HCT116 (cell line): ENCODE results near the gene HOTAIR. TPM values are rescaled to one million over a fixed set of nuclear protein-coding genes. Genes with fewer than 3 reads are reported as not detected.
A peak's percentile ranks its signal among the peaks of the same experiment; 100 is the strongest.

ENCODE experiments used
- ATAC-seq: fragments of 200-7000 bp; cut with Tn5 transposase; 2 replicates; pipeline ENCODE4 v1.9.1; 2020; ENCODE audit warnings: mild to moderate bottlenecking, moderate library complexity
- BruUV-seq: library from RNA; stranded (reverse); fragments of 400-500 nt; replicated peaks from 2 replicates; lab custom pipeline; 2021; lab: Mats Ljungman, UMichigan
- CTCF ChIA-PET: fragments of 300-600 bp; sonication (Branson Sonifier 250); formaldehyde crosslinking; loops from one replicate; lab custom pipeline; 2021; ENCODE audit warnings: antibody characterized with exemption; lab: Charles Lee
- POLR2A ChIA-PET: fragments of 300-600, 350-600 bp; sonication (Branson Sonifier 250); formaldehyde crosslinking; loops from one replicate; lab custom pipeline; 2021; ENCODE audit warnings: antibody characterized with exemption; lab: Charles Lee
- RAD21 ChIA-PET, 2 experiments: fragments of 300-600 bp; sonication (Branson Sonifier 250); formaldehyde crosslinking; loops; one replicate each; lab custom pipeline; 2023; ENCODE audit warnings: low total read pairs in 2 of 2; ENCODE audit not compliant: uncharacterized antibody in 2 of 2, unreplicated experiment in 2 of 2, low non-redundant PET in 1 of 2; lab: Charles Lee
- DNase-seq: peaks from one replicate; pipeline ENCODE4 v3.0.0-alpha.2; 2010; ENCODE audit warnings: low read depth, low spot score
- H2AFZ ChIP-seq: fragments of 200-600 bp; shearing (Covaris generic), sonication (generic); 2 replicates; pipeline ENCODE4 v1.6.1; 2017; ENCODE audit warnings: low read depth, mixed run types, mixed read lengths, antibody characterized with exemption, low read length; ENCODE audit not compliant: poor library complexity, severe bottlenecking
- H3K27ac ChIP-seq: 2 replicates; pipeline ENCODE4 v1.5.1; 2012; ENCODE audit warnings: low read depth, low read length
- H3K27me3 ChIP-seq: fragments of 200-600 bp; sonication (generic); 2 replicates; pipeline ENCODE4 v1.6.1; 2016; ENCODE audit warnings: mixed run types, low read length, mixed read lengths; ENCODE audit not compliant: insufficient read depth
- H3K36me3 ChIP-seq, 2 experiments: fragments of 200-500 bp in 1 of 2; fragments of 200-600 bp in 1 of 2; sonication (Bioruptor generic) in 1 of 2; sonication (generic) in 1 of 2; 2 replicates each; pipeline versions ENCODE4 v1.5.1 to v1.6.1; 2014 to 2016; ENCODE audit warnings: low read length in 2 of 2, inconsistent platforms in 1 of 2, mixed read lengths in 1 of 2, mixed run types in 1 of 2; ENCODE audit not compliant: insufficient read depth in 2 of 2, control insufficient read depth in 1 of 2
- H3K4me1 ChIP-seq, 2 experiments: fragments of 200-600 bp in 1 of 2; sonication (generic) in 1 of 2; 2 replicates each; pipeline versions ENCODE4 v1.5.1 to v1.6.1; 2012 to 2017; ENCODE audit warnings: low read length in 2 of 2, inconsistent platforms in 1 of 2, mild to moderate bottlenecking in 1 of 2, mixed read lengths in 1 of 2, mixed run types in 1 of 2, moderate library complexity in 1 of 2; ENCODE audit not compliant: insufficient read depth in 2 of 2, control insufficient read depth in 1 of 2
- H3K4me2 ChIP-seq: fragments of 200-600 bp; sonication (generic); 2 replicates; pipeline ENCODE4 v1.6.1; 2017; ENCODE audit warnings: mixed run types, low read length, mixed read lengths
- H3K4me3 ChIP-seq, 2 experiments: fragments of 200-600 bp in 1 of 2; sonication (generic) in 1 of 2; replicated peaks in 1 of 2; 2 replicates each; pipeline ENCODE4 v1.5.1; 2011 to 2016; ENCODE audit warnings: low read length in 2 of 2, control low read depth in 1 of 2, low read depth in 1 of 2, mild to moderate bottlenecking in 1 of 2, mixed read lengths in 1 of 2, mixed run types in 1 of 2
- H3K79me2 ChIP-seq: fragments of 200-600 bp; sonication (generic); 2 replicates; pipeline ENCODE4 v1.6.1; 2017; ENCODE audit warnings: mild to moderate bottlenecking, mixed run types, low read length, moderate library complexity, mixed read lengths; ENCODE audit not compliant: insufficient read depth
- H3K9ac ChIP-seq: fragments of 200-600 bp; sonication (generic); 2 replicates; pipeline ENCODE4 v1.6.1; 2016; ENCODE audit warnings: low read length, mixed read lengths
- H3K9me2 ChIP-seq: fragments of 200-600 bp; sonication (generic), shearing (Covaris generic); 2 replicates; pipeline ENCODE4 v1.6.1; 2017; ENCODE audit warnings: mixed run types, mild to moderate bottlenecking, moderate library complexity; ENCODE audit not compliant: insufficient read depth
- H3K9me3 ChIP-seq, 2 experiments: fragments of 200-500 bp in 1 of 2; fragments of 200-600 bp in 1 of 2; sonication (Bioruptor generic) in 1 of 2; sonication (generic) in 1 of 2; 2 replicates each; pipeline ENCODE4 v1.6.1; 2014 to 2017; ENCODE audit warnings: low read length in 2 of 2, mixed read lengths in 2 of 2, inconsistent platforms in 1 of 2, low read depth in 1 of 2, mild to moderate bottlenecking in 1 of 2, mixed run types in 1 of 2, moderate library complexity in 1 of 2; ENCODE audit not compliant: control insufficient read depth in 1 of 2, insufficient read depth in 1 of 2
- H4K20me1 ChIP-seq: fragments of 200-600 bp; sonication (generic), shearing (Covaris generic); 2 replicates; pipeline ENCODE4 v1.6.1; 2017; ENCODE audit warnings: mixed run types, mild to moderate bottlenecking, moderate library complexity; ENCODE audit not compliant: insufficient read depth
- CTCF ChIP-seq, 3 experiments: fragments of 200-600 bp in 1 of 3; sonication (generic) in 1 of 3; IDR thresholded peaks in 2 of 3; conservative IDR thresholded peaks in 1 of 3; 2 replicates each; pipeline ENCODE4 v1.5.1; 2012 to 2017; ENCODE audit warnings: low read depth in 2 of 3, low read length in 2 of 3, antibody characterized with exemption in 1 of 3, borderline replicate concordance in 1 of 3, control low read depth in 1 of 3, mild to moderate bottlenecking in 1 of 3, mixed read lengths in 1 of 3, mixed run types in 1 of 3, moderate library complexity in 1 of 3; ENCODE audit not compliant: insufficient read depth in 1 of 3
- FOSL1 ChIP-seq: IDR thresholded peaks from 2 replicates; pipeline ENCODE4 v1.6.1; 2012; ENCODE audit warnings: low read depth
- RAD21 ChIP-seq: IDR thresholded peaks from 2 replicates; pipeline ENCODE4 v1.6.1; 2012; ENCODE audit warnings: low read depth, mild to moderate bottlenecking
- intact Hi-C: fragments of 100-400 bp; cut with micrococcal nuclease; formaldehyde crosslinking; loops from 2 replicates; pipeline ENCODE4 v1.10.0; 2022
- total RNA-seq: library from RNA; stranded (reverse); gene quantifications from one replicate; pipeline ENCODE4 v1.2.1, GENCODE V29; 2021; ENCODE audit not compliant: unreplicated experiment
- TF ChIP-seq, protein P1 (sequence below): IDR thresholded peaks from 2 replicates; pipeline ENCODE4 v1.6.1; 2011; ENCODE audit warnings: mild to moderate bottlenecking, low read length, moderate library complexity; ENCODE audit not compliant: insufficient replicate concordance; ENCODE audit errors: extremely low read depth

The HOTAIR gene
- total RNA-seq, 1 experiment from 2014 or later = 0.25 TPM

DNA sequence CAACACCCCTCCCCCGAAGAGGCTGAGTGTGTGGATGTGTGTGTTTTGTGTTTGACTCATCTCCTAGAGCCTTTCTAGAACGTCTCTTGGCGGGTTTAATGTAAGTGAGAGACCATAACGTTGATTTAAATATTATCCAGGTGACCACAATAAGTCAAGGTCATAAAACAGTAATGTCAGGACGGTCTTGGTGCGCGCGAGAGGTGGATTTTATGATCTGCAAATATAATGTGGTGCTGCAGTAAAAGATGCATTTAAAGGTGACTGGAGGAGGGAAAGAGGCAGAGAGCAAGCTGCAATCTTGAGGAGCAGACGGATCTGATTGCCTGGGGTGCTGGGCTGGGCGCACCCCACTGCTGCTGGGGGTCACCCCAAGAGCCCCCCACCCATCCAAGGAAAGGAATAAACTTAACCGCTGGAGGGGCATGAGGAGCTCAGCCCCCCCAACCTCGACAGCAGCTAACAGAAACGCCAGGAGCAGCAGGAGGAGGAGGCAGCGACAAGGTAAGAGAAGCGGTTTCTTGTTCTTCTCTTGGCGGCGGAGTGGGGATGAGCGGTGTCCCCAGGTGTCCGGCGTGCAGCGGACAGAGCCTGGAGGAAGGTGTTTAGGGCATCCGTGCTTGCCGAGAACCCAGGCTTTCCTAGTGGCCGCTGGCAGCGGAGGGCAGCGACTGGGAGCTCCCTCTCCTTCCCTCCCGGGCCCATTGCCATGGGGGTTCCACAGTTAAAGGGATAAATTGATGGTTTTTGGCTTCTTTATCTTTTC lies 15.7 kb upstream of the HOTAIR start (continued):
- TF ChIP-seq, protein P1, sequence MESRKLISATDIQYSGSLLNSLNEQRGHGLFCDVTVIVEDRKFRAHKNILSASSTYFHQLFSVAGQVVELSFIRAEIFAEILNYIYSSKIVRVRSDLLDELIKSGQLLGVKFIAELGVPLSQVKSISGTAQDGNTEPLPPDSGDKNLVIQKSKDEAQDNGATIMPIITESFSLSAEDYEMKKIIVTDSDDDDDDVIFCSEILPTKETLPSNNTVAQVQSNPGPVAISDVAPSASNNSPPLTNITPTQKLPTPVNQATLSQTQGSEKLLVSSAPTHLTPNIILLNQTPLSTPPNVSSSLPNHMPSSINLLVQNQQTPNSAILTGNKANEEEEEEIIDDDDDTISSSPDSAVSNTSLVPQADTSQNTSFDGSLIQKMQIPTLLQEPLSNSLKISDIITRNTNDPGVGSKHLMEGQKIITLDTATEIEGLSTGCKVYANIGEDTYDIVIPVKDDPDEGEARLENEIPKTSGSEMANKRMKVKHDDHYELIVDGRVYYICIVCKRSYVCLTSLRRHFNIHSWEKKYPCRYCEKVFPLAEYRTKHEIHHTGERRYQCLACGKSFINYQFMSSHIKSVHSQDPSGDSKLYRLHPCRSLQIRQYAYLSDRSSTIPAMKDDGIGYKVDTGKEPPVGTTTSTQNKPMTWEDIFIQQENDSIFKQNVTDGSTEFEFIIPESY = no peak

- ChIA-PET CTCF (interaction anchor here (0.8 to 5.7 kb wide), 7 partner anchors 17 to 220 kb away, joined by 3 to 35 read pairs (median 3); no protein-coding TSS in a partner anchor), POLR2A (interaction anchor here (0.6 to 1.1 kb wide), 2 partner anchors 10 to 474 kb away, joined by 3 read pairs; partner anchors contain the start of gene HOXC9), RAD21 (interaction anchor here in 1 of 2 experiments (0.7 kb wide), 1 partner anchor 200 kb away, joined by 3 read pairs; no protein-coding TSS in a partner anchor)
- Histone ChIP-seq H3K27ac (no peak overlapping the region), H3K9ac (peak overlapping the region; percentile 45), H3K36me3 (no peaks in the 10 kb centered on the region), H4K20me1 (no peaks in the 10 kb centered on the region), H3K79me2 (no peaks in the 10 kb centered on the region), H3K27me3 (no peaks in the 10 kb centered on the region), H3K4me3 (peak overlapping the region; percentile 30 to 49), H3K4me1 (peaks cover 9 to 25% of the 10 kb centered on the region in 2 experiments), H3K9me3 (no peaks in the 10 kb centered on the region), H3K9me2 (no peaks in the 10 kb centered on the region), H3K4me2 (peak overlapping the region; percentile 80), H2AFZ (peak overlapping the region; percentile 60)
- intact Hi-C loops = loop anchor here (5.0 kb wide), 1 partner anchor 222 kb away; no protein-coding TSS in a partner anchor
- BruUV-seq = no TSS peak
- ATAC-seq = peak; percentile 57
- TF ChIP-seq FOSL1 (no peak), RAD21 (peak; percentile 77), CTCF (IDR thresholded peaks at IDR 0.05 in 2 of 3, conservative IDR thresholded peaks at IDR 0.05 in 1 of 3; ENCODE audit: borderline replicate concordance in 1 of 3, insufficient read depth in 1 of 3, low read depth in 2 of 3, low read length in 2 of 3) (peak; percentile 52 to 81 (median 67))
- DNase-seq = no peak
Observed at GRCh38 chr12:53989227-53990113, 14.7 kb upstream of the HOTAIR start.
